WTC11 (cell line): Measurements from ENCODE around the gene B4GALT2. TPM values are rescaled to one million over a fixed set of nuclear protein-coding genes. Genes with fewer than 3 reads are reported as not detected.

ENCODE experiments used
- ATAC-seq: fragments of 200-7000 bp; cut with Tn5 transposase; 2 replicates; pipeline ENCODE4 v1.10.0; 2021; ENCODE audit warnings: mild to moderate bottlenecking, moderate library complexity
- CTCF ChIA-PET: fragments of 300-600 bp; sonication (Branson Sonifier 250); formaldehyde crosslinking; loops from one replicate; lab custom pipeline; 2021; ENCODE audit warnings: antibody characterized with exemption; lab: Charles Lee
- POLR2A ChIA-PET: fragments of 350-600 bp; sonication (Branson Sonifier 250); formaldehyde crosslinking; loops from one replicate; lab custom pipeline; 2021; ENCODE audit warnings: antibody characterized with exemption; lab: Charles Lee
- DNase-seq: peaks from one replicate; pipeline ENCODE4 v3.0.0; 2021; ENCODE audit warnings: low spot score
- H3K27ac Mint-ChIP-seq: 2 replicates; pipeline ENCODE4 v1.8.0; 2021; ENCODE audit warnings: mixed read lengths
- H3K27me3 Mint-ChIP-seq: 2 replicates; pipeline ENCODE4 v1.8.0; 2021; ENCODE audit warnings: low read depth, mild to moderate bottlenecking, moderate library complexity, mixed read lengths
- H3K36me3 Mint-ChIP-seq: 2 replicates; pipeline ENCODE4 v1.8.0; 2021; ENCODE audit warnings: mixed read lengths
- H3K4me1 Mint-ChIP-seq: 2 replicates; pipeline ENCODE4 v1.8.0; 2022; ENCODE audit warnings: mixed read lengths
- H3K4me3 Mint-ChIP-seq: 2 replicates; pipeline ENCODE4 v1.8.0; 2021; ENCODE audit warnings: mild to moderate bottlenecking, moderate library complexity, mixed read lengths
- H3K9me3 Mint-ChIP-seq: 2 replicates; pipeline ENCODE4 v1.8.0; 2021; ENCODE audit warnings: mixed read lengths
- ELF4 ChIP-seq: sonication (generic); formaldehyde crosslinking; IDR thresholded peaks from 2 replicates; pipeline ENCODE4 v1.8.1; 2022; ENCODE audit warnings: low read depth, mild to moderate bottlenecking, moderate library complexity, missing genetic modification reagents
- FOXJ3 ChIP-seq: sonication (generic); formaldehyde crosslinking; IDR thresholded peaks from 2 replicates; pipeline ENCODE4 v1.9.0; 2021; ENCODE audit warnings: missing genetic modification reagents, mild to moderate bottlenecking, borderline replicate concordance
- IRF2 ChIP-seq: sonication (generic); formaldehyde crosslinking; IDR thresholded peaks from 2 replicates; pipeline ENCODE4 v1.8.0; 2022; ENCODE audit warnings: low read depth, missing genetic modification reagents, borderline replicate concordance
- JUN ChIP-seq: sonication (generic); formaldehyde crosslinking; IDR thresholded peaks from 2 replicates; pipeline ENCODE4 v1.8.0; 2023; ENCODE audit warnings: mild to moderate bottlenecking, missing genetic modification reagents
- MYBL2 ChIP-seq: sonication (generic); formaldehyde crosslinking; IDR thresholded peaks from 2 replicates; pipeline ENCODE4 v1.8.1; 2023; ENCODE audit warnings: mild to moderate bottlenecking, moderate library complexity, missing genetic modification reagents
- SP1 ChIP-seq: sonication (generic); formaldehyde crosslinking; conservative IDR thresholded peaks from 2 replicates; pipeline ENCODE4 v1.8.1; 2022; ENCODE audit warnings: missing genetic modification reagents
- ZNF219 ChIP-seq: sonication (generic); formaldehyde crosslinking; IDR thresholded peaks from 2 replicates; pipeline ENCODE4 v1.8.0; 2023; ENCODE audit warnings: missing genetic modification reagents, mild to moderate bottlenecking, borderline replicate concordance
- ZNF232 ChIP-seq: sonication (generic); formaldehyde crosslinking; IDR thresholded peaks from 2 replicates; pipeline ENCODE4 v1.8.0; 2022; ENCODE audit warnings: mild to moderate bottlenecking, missing genetic modification reagents
- ZNF263 ChIP-seq: sonication (generic); formaldehyde crosslinking; IDR thresholded peaks from 2 replicates; pipeline ENCODE4 v1.8.1; 2022; ENCODE audit warnings: low read depth, mild to moderate bottlenecking, moderate library complexity, missing genetic modification reagents
- ZNF396 ChIP-seq: fragments of 250-450 bp; sonication (Bioruptor Pico); IDR thresholded peaks from 2 replicates; pipeline ENCODE4 v1.8.0; 2021; ENCODE audit warnings: mild to moderate bottlenecking, moderate library complexity, borderline replicate concordance
- total RNA-seq: library from RNA; stranded (reverse); gene quantifications from 3 replicates; pipeline ENCODE4 v1.2.3, GENCODE V29; 2021
- TF ChIP-seq, protein P1 (sequence below): sonication (generic); formaldehyde crosslinking; conservative IDR thresholded peaks from 2 replicates; pipeline ENCODE4 v1.8.1; 2023; ENCODE audit warnings: mild to moderate bottlenecking, low read depth, missing genetic modification reagents, moderate library complexity
- TF ChIP-seq, protein P2 (sequence below): sonication (generic); formaldehyde crosslinking; IDR thresholded peaks from 2 replicates; pipeline ENCODE4 v1.8.0; 2022; ENCODE audit warnings: mild to moderate bottlenecking, missing genetic modification reagents
- TF ChIP-seq, protein P3 (sequence below): sonication (generic); formaldehyde crosslinking; conservative IDR thresholded peaks from 2 replicates; pipeline ENCODE4 v1.8.1; 2022; ENCODE audit warnings: mild to moderate bottlenecking, missing genetic modification reagents
- TF ChIP-seq, protein P4 (sequence below): sonication (generic); formaldehyde crosslinking; IDR thresholded peaks from 2 replicates; pipeline ENCODE4 v1.8.0; 2023; ENCODE audit warnings: missing genetic modification reagents
- TF ChIP-seq, protein P5 (sequence below): sonication (generic); formaldehyde crosslinking; IDR thresholded peaks from 2 replicates; pipeline ENCODE4 v1.8.1; 2023; ENCODE audit warnings: mild to moderate bottlenecking, moderate library complexity, missing genetic modification reagents
- TF ChIP-seq, protein P6 (sequence below): fragments of 250-450 bp; sonication (Bioruptor Pico); IDR thresholded peaks from 2 replicates; pipeline ENCODE4 v1.9.0; 2021; ENCODE audit warnings: mild to moderate bottlenecking
- TF ChIP-seq, protein P7 (sequence below): fragments of 250-450 bp; sonication (Bioruptor Pico); IDR thresholded peaks from 2 replicates; pipeline ENCODE4 v1.9.0; 2021; ENCODE audit warnings: mild to moderate bottlenecking, borderline replicate concordance

B4GALT2 gene
- total RNA-seq, 1 experiment from 2014 or later, result 66.7 TPM

DNA sequence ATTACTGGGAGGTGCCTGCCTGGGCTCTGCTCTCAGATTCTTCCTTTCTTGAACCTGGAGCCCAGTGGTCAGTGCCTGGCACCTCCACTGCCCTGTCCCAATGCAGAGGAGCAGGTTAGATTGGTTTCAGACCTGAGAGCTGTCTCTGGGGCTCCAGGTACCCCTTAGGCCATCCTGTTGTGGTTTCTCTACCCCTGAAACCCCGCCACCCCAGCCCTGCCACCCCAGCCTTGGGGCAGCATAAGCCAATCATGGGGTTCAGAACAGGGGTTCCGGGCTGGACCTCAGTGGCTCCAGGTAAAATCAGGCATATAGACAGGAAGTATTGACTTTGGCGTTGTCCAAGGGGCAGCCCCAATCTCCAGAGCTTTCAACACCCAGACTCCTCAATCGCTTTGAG, 55.4 kb downstream of the B4GALT2 start (continued):
- TF ChIP-seq, protein P1, sequence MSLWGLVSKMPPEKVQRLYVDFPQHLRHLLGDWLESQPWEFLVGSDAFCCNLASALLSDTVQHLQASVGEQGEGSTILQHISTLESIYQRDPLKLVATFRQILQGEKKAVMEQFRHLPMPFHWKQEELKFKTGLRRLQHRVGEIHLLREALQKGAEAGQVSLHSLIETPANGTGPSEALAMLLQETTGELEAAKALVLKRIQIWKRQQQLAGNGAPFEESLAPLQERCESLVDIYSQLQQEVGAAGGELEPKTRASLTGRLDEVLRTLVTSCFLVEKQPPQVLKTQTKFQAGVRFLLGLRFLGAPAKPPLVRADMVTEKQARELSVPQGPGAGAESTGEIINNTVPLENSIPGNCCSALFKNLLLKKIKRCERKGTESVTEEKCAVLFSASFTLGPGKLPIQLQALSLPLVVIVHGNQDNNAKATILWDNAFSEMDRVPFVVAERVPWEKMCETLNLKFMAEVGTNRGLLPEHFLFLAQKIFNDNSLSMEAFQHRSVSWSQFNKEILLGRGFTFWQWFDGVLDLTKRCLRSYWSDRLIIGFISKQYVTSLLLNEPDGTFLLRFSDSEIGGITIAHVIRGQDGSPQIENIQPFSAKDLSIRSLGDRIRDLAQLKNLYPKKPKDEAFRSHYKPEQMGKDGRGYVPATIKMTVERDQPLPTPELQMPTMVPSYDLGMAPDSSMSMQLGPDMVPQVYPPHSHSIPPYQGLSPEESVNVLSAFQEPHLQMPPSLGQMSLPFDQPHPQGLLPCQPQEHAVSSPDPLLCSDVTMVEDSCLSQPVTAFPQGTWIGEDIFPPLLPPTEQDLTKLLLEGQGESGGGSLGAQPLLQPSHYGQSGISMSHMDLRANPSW, result no peak
- TF ChIP-seq, protein P2, sequence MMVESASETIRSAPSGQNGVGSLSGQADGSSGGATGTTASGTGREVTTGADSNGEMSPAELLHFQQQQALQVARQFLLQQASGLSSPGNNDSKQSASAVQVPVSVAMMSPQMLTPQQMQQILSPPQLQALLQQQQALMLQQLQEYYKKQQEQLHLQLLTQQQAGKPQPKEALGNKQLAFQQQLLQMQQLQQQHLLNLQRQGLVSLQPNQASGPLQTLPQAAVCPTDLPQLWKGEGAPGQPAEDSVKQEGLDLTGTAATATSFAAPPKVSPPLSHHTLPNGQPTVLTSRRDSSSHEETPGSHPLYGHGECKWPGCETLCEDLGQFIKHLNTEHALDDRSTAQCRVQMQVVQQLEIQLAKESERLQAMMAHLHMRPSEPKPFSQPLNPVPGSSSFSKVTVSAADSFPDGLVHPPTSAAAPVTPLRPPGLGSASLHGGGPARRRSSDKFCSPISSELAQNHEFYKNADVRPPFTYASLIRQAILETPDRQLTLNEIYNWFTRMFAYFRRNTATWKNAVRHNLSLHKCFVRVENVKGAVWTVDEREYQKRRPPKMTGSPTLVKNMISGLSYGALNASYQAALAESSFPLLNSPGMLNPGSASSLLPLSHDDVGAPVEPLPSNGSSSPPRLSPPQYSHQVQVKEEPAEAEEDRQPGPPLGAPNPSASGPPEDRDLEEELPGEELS (CRISPR knock-in tag), result no peak
- TF ChIP-seq MYBL2 (no peak), ZNF396 (CRISPR knock-in tag) (no peak), ZNF232 (no peak), ZNF219 (CRISPR knock-in tag) (no peak), FOXJ3 (CRISPR knock-in tag) (no peak)
- TF ChIP-seq, protein P3, sequence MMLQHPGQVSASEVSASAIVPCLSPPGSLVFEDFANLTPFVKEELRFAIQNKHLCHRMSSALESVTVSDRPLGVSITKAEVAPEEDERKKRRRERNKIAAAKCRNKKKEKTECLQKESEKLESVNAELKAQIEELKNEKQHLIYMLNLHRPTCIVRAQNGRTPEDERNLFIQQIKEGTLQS (CRISPR knock-in tag), result no peak
- TF ChIP-seq, protein P4, sequence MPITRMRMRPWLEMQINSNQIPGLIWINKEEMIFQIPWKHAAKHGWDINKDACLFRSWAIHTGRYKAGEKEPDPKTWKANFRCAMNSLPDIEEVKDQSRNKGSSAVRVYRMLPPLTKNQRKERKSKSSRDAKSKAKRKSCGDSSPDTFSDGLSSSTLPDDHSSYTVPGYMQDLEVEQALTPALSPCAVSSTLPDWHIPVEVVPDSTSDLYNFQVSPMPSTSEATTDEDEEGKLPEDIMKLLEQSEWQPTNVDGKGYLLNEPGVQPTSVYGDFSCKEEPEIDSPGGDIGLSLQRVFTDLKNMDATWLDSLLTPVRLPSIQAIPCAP (CRISPR knock-in tag), result no peak
- TF ChIP-seq, protein P5, sequence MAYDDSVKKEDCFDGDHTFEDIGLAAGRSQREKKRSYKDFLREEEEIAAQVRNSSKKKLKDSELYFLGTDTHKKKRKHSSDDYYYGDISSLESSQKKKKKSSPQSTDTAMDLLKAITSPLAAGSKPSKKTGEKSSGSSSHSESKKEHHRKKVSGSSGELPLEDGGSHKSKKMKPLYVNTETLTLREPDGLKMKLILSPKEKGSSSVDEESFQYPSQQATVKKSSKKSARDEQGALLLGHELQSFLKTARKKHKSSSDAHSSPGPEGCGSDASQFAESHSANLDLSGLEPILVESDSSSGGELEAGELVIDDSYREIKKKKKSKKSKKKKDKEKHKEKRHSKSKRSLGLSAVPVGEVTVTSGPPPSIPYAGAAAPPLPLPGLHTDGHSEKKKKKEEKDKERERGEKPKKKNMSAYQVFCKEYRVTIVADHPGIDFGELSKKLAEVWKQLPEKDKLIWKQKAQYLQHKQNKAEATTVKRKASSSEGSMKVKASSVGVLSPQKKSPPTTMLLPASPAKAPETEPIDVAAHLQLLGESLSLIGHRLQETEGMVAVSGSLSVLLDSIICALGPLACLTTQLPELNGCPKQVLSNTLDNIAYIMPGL (CRISPR knock-in tag), result no peak

DNA sequence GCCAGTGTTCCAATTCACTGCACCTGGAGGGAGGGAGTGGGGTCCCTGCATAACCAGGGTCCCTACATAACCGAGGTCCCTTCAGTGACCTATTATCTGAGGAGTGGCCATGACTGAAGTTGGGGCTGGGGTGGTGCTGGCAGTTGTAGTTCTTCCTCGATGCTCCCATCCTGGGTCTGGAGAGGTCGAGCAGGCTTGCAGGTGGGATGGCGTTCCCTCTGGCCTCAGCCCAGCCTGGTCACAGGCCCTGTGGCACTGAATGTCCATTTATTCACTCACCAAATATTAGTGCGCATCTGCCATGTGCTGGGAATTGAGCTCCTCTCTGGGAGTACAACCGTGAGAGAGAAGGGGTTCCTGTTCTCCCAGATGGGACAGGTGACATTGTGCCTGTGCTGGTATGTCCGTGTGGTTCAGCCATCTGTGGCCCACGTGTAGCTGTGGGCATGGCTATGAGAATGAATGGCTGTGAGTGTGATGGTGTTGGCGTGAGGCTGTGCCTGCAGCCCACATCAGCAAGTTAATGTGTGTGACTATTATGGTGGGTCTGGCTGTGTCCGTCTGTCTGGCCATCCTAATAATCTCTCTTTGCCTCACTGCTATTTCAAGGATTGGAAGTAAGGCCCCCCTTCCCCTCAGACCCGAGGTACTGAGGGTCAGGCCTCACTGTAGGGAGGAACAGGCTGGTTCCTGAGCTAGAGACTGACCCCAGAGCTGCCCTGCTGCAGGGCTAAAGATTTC, 56.1 kb downstream of the B4GALT2 start:
- no peak for ATAC-seq
- DNase-seq, result no peak
- H3K4me1 Mint-ChIP-seq, result peaks cover 27% of the 10 kb centered on the region
- H3K27me3 Mint-ChIP-seq, result no peaks in the 10 kb centered on the region
- no peaks in the 10 kb centered on the region for H3K9me3 Mint-ChIP-seq
- ChIA-PET POLR2A (no interaction called here), CTCF (interaction anchor here (0.6 to 6.6 kb wide), 17 partner anchors 9 to 641 kb away, joined by 3 to 132 read pairs (median 13); partner anchors contain the start of genes ARTN, CCDC24 and DPH2)
- no peak overlapping the region for H3K4me3 Mint-ChIP-seq
- H3K36me3 Mint-ChIP-seq, result no peaks in the 10 kb centered on the region
- no peak overlapping the region for H3K27ac Mint-ChIP-seq
- TF ChIP-seq ELF4 (CRISPR knock-in tag), result no peak
- TF ChIP-seq ZNF219 (CRISPR knock-in tag), result no peak
- no peak for TF ChIP-seq ZNF263 (CRISPR knock-in tag)
- no peak for TF ChIP-seq JUN (CRISPR knock-in tag)
- TF ChIP-seq IRF2 (CRISPR knock-in tag), result no peak
- TF ChIP-seq, protein P6, sequence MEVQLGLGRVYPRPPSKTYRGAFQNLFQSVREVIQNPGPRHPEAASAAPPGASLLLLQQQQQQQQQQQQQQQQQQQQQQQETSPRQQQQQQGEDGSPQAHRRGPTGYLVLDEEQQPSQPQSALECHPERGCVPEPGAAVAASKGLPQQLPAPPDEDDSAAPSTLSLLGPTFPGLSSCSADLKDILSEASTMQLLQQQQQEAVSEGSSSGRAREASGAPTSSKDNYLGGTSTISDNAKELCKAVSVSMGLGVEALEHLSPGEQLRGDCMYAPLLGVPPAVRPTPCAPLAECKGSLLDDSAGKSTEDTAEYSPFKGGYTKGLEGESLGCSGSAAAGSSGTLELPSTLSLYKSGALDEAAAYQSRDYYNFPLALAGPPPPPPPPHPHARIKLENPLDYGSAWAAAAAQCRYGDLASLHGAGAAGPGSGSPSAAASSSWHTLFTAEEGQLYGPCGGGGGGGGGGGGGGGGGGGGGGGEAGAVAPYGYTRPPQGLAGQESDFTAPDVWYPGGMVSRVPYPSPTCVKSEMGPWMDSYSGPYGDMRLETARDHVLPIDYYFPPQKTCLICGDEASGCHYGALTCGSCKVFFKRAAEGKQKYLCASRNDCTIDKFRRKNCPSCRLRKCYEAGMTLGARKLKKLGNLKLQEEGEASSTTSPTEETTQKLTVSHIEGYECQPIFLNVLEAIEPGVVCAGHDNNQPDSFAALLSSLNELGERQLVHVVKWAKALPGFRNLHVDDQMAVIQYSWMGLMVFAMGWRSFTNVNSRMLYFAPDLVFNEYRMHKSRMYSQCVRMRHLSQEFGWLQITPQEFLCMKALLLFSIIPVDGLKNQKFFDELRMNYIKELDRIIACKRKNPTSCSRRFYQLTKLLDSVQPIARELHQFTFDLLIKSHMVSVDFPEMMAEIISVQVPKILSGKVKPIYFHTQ, result no peak
- no peak for TF ChIP-seq SP1 (CRISPR knock-in tag)
- TF ChIP-seq, protein P7, sequence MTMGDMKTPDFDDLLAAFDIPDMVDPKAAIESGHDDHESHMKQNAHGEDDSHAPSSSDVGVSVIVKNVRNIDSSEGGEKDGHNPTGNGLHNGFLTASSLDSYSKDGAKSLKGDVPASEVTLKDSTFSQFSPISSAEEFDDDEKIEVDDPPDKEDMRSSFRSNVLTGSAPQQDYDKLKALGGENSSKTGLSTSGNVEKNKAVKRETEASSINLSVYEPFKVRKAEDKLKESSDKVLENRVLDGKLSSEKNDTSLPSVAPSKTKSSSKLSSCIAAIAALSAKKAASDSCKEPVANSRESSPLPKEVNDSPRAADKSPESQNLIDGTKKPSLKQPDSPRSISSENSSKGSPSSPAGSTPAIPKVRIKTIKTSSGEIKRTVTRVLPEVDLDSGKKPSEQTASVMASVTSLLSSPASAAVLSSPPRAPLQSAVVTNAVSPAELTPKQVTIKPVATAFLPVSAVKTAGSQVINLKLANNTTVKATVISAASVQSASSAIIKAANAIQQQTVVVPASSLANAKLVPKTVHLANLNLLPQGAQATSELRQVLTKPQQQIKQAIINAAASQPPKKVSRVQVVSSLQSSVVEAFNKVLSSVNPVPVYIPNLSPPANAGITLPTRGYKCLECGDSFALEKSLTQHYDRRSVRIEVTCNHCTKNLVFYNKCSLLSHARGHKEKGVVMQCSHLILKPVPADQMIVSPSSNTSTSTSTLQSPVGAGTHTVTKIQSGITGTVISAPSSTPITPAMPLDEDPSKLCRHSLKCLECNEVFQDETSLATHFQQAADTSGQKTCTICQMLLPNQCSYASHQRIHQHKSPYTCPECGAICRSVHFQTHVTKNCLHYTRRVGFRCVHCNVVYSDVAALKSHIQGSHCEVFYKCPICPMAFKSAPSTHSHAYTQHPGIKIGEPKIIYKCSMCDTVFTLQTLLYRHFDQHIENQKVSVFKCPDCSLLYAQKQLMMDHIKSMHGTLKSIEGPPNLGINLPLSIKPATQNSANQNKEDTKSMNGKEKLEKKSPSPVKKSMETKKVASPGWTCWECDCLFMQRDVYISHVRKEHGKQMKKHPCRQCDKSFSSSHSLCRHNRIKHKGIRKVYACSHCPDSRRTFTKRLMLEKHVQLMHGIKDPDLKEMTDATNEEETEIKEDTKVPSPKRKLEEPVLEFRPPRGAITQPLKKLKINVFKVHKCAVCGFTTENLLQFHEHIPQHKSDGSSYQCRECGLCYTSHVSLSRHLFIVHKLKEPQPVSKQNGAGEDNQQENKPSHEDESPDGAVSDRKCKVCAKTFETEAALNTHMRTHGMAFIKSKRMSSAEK (CRISPR knock-in tag), result no peak
